ENCODE results near the gene EP400.
"Not testable (repeated sequence)": the region's sequence is repeated elsewhere in the genome, so short reads cannot be mapped to it uniquely, and the experiment has no call there.

DNA sequence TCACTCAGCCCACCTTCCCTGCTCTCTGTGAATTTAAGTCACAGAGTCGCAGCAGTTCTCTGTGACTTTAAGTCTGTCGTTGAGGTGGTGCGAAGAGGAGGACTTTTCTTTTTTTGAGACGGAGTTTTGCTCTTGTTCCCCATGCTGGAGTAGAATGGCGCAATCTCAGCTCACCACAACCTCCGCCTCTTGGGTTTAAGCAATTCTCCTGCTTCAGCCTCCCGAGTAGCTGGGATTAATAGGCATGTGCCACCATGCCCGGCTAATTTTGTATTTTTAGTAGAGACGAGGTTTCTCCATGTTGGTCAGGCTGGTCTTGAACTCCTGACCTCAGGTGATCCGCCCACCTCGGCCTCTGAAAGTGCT lies 35.8 kb downstream of the EP400 start:
- TF ChIP-seq, protein P1, sequence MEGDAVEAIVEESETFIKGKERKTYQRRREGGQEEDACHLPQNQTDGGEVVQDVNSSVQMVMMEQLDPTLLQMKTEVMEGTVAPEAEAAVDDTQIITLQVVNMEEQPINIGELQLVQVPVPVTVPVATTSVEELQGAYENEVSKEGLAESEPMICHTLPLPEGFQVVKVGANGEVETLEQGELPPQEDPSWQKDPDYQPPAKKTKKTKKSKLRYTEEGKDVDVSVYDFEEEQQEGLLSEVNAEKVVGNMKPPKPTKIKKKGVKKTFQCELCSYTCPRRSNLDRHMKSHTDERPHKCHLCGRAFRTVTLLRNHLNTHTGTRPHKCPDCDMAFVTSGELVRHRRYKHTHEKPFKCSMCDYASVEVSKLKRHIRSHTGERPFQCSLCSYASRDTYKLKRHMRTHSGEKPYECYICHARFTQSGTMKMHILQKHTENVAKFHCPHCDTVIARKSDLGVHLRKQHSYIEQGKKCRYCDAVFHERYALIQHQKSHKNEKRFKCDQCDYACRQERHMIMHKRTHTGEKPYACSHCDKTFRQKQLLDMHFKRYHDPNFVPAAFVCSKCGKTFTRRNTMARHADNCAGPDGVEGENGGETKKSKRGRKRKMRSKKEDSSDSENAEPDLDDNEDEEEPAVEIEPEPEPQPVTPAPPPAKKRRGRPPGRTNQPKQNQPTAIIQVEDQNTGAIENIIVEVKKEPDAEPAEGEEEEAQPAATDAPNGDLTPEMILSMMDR (conservative IDR thresholded peaks at IDR 0.05), result not testable (repeated sequence)
- TF ChIP-seq ZFX (IDR thresholded peaks at IDR 0.05), result not testable (repeated sequence)
